AG04450 (cell line): Measurements from ENCODE around the gene MARCHF4. TPM values are rescaled to one million over a fixed set of nuclear protein-coding genes. Genes with fewer than 3 reads are reported as not detected.

Experiments used
- CTCF ChIA-PET: fragments of 300-600, 350-600 bp; formaldehyde crosslinking; extraction: SDS; loops from one replicate; lab custom pipeline; 2022; ENCODE audit warnings: antibody characterized with exemption, inconsistent platforms; lab: Charles Lee
- POLR2A ChIA-PET: fragments of 350-600 bp; formaldehyde crosslinking; extraction: SDS; loops from one replicate; lab custom pipeline; 2021; ENCODE audit warnings: antibody characterized with exemption, inconsistent platforms; lab: Yijun Ruan, JAX
- DNase-seq: peaks from one replicate; pipeline ENCODE4 v3.0.0-alpha.2; 2011; ENCODE audit warnings: low read depth, low spot score
- H3K27ac ChIP-seq: one replicate; pipeline ENCODE4 v1.5.1; 2012; ENCODE audit warnings: low read depth, low read length, control low read depth
- H3K27me3 ChIP-seq: one replicate; pipeline ENCODE4 v1.6.0; 2012; ENCODE audit warnings: low read length; ENCODE audit not compliant: control insufficient read depth, insufficient read depth
- H3K4me3 ChIP-seq: 2 replicates; pipeline ENCODE4 v1.5.1; 2011; ENCODE audit warnings: mild to moderate bottlenecking, low read depth, low read length, control low read depth
- H3K9me3 ChIP-seq: 2 replicates; pipeline ENCODE4 v1.5.1; 2012; ENCODE audit warnings: low read length; ENCODE audit not compliant: control insufficient read depth, insufficient read depth
- polyA plus RNA-seq: library from polyadenylated mRNA; depleted of rRNA; stranded (reverse); fragments of >200 nt; gene quantifications from 2 replicates; pipeline ENCODE4 v1.2.3, GENCODE V29; 2011
- TF ChIP-seq, protein P1 (sequence below): IDR thresholded peaks from 2 replicates; pipeline ENCODE4 v1.5.1; 2011; ENCODE audit warnings: low read depth, low read length, control low read depth, inconsistent platforms

MARCHF4 gene
- polyA plus RNA-seq, 1 experiment: 3.8 TPM

DNA sequence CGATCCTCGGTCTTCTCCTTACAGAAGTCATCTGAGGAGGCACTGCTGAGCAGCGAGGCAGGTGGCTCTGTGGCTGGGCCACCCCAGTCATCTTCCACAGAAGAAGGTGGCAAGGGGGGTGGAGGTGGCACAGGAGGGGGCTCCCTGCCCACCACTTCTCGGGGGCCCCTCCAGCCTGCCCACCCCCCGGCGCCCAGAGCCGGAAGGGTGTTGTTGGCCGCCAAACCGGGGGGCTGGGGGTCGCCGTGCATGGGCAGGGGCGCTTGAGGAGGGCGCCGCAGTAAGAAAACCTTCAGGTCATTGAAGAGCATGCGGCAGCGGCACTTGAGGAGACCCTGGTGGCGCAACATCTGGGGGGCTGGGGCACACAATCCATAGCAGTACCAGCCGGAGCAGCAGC is 2.5 kb downstream of the MARCHF4 start:
- Histone ChIP-seq H3K27ac (no peak overlapping the region), H3K9me3 (no peaks in the 10 kb centered on the region), H3K4me3 (no peak overlapping the region), H3K27me3 (no peaks in the 10 kb centered on the region)
- CTCF ChIA-PET: no interaction called here
- TF ChIP-seq, protein P1, sequence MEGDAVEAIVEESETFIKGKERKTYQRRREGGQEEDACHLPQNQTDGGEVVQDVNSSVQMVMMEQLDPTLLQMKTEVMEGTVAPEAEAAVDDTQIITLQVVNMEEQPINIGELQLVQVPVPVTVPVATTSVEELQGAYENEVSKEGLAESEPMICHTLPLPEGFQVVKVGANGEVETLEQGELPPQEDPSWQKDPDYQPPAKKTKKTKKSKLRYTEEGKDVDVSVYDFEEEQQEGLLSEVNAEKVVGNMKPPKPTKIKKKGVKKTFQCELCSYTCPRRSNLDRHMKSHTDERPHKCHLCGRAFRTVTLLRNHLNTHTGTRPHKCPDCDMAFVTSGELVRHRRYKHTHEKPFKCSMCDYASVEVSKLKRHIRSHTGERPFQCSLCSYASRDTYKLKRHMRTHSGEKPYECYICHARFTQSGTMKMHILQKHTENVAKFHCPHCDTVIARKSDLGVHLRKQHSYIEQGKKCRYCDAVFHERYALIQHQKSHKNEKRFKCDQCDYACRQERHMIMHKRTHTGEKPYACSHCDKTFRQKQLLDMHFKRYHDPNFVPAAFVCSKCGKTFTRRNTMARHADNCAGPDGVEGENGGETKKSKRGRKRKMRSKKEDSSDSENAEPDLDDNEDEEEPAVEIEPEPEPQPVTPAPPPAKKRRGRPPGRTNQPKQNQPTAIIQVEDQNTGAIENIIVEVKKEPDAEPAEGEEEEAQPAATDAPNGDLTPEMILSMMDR: no peak
- POLR2A ChIA-PET: no interaction called here
- no peak for DNase-seq

DNA sequence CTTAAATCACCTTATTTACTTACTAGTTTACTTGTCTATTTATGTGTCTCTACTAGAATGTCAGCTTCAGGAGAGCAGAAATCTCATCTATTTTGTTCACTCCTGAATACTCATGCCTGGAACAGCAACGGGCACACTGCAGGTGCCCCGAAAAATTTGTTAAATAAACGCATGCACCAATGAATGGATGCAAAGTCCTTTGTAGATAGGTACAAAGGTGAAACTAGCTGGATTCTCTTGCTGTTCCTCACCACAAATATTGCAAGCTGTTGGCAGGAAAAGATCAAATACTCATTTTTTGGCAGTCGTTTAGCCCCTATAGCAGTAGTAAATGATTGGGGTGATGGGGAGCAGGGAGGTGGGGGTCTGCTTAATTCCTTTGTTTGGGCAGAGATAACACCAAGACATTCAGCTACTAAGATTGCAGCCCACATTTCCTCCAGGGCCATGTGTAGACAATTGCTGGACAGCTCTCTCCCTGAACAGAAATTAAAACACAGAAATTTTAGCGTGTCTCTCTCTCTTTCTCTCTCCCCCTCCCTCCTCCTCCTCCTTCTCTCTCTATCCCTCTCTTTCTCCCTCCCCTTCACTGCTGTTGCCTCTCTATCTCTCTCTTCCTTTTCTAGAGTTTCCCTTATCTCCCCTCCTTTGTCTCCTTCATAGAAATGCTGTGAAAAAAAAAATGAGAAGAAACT is 5.4 kb downstream of the MARCHF4 start:
- no peaks in the 10 kb centered on the region for H3K9me3 ChIP-seq
- H3K27ac ChIP-seq: no peak overlapping the region
- H3K4me3 ChIP-seq: no peak overlapping the region
- POLR2A ChIA-PET: no interaction called here
- no peaks in the 10 kb centered on the region for H3K27me3 ChIP-seq
- DNase-seq: no peak
- CTCF ChIA-PET: interaction anchor here (0.8 kb wide), 1 partner anchor 9 kb away, joined by 3 read pairs; no protein-coding TSS in a partner anchor
- TF ChIP-seq, protein P1: no peak

DNA sequence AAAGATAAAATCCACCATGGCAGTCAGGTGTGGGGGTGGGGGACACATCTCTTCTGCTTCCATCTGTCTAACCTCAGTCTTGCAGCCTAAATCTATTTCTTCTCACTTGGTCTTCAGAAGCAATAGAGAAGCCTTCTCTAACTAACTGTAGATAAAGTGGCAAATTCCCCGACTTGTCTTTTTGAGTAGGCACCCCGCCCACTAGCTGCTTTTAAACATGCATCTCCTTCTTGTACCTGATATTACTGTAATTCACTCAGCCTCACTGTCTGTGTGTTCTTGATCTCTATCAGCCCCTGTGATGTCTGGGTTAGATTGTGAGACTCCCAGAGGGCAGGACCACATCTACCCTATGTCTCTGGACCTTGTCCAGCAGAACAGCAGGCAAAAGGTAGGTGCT is 6.8 kb downstream of the MARCHF4 start:
- no peak for DNase-seq
- TF ChIP-seq, protein P1: no peak
- POLR2A ChIA-PET: no interaction called here
- Histone ChIP-seq H3K27me3 (no peaks in the 10 kb centered on the region), H3K4me3 (no peak overlapping the region), H3K27ac (no peak overlapping the region), H3K9me3 (no peaks in the 10 kb centered on the region)
- CTCF ChIA-PET: no interaction called here

DNA sequence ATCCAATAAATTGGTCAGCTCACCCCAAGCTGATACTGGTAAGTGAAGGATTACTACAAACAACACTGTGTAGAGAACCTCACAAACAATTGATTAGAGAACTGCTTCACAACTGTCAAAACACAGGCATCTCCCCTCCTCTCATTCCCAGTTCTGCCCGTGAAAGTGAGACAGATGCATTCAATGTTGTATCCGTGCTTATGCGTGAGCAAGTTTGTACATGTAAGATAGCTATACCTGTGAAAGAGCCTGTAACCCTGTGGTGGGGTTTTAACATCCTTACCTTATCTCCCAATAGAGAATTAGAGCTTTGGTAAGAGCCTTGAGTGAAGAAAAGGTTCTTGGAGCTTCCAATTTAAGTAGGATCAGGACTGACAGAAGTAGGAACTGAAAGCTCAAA is 9.1 kb downstream of the MARCHF4 start:
- POLR2A ChIA-PET: interaction anchor here (0.5 to 2.0 kb wide), 3 partner anchors 9 to 22 kb away, joined by 3 to 13 read pairs (median 4); partner anchors contain the start of gene MARCHF4
- TF ChIP-seq, protein P1: no peak
- Histone ChIP-seq H3K9me3 (no peaks in the 10 kb centered on the region), H3K4me3 (no peak overlapping the region), H3K27ac (no peak overlapping the region), H3K27me3 (no peaks in the 10 kb centered on the region)
- no peak for DNase-seq
- CTCF ChIA-PET: no interaction called here

DNA sequence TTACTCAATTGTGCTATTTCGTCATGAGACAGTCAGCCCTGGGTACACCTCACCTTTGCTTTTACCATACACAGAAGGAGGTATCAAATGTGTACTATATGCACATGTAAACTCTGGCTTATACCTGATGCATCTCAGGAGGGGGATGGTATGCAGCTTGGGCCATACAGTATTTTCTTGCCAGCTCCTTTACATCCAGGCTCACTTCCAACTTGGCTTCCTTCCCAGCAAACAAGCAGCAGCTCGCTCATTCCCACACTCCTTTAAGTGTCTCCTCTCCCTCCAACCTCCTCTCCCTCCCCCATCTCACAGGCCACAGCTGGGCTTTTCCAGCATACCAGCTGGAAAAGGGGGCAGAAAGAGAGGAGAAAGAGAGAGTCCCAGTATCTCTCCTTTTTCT is 9.6 kb downstream of the MARCHF4 start:
- H3K4me3 ChIP-seq: no peak overlapping the region
- CTCF ChIA-PET: no interaction called here
- H3K27ac ChIP-seq: no peak overlapping the region
- POLR2A ChIA-PET: interaction anchor here (0.5 to 2.0 kb wide), 3 partner anchors 10 to 22 kb away, joined by 3 to 13 read pairs (median 4); partner anchors contain the start of gene MARCHF4
- peak; percentile 76 for DNase-seq
- TF ChIP-seq, protein P1: no peak
- no peaks in the 10 kb centered on the region for H3K27me3 ChIP-seq
- no peaks in the 10 kb centered on the region for H3K9me3 ChIP-seq
